ENCODE measurements around the gene IPP. TPM values are rescaled to one million over a fixed set of nuclear protein-coding genes. Genes with fewer than 3 reads are reported as not detected.

Gene IPP
- total RNA-seq, result 13.8 and 15.3 TPM in 2 replicates

DNA sequence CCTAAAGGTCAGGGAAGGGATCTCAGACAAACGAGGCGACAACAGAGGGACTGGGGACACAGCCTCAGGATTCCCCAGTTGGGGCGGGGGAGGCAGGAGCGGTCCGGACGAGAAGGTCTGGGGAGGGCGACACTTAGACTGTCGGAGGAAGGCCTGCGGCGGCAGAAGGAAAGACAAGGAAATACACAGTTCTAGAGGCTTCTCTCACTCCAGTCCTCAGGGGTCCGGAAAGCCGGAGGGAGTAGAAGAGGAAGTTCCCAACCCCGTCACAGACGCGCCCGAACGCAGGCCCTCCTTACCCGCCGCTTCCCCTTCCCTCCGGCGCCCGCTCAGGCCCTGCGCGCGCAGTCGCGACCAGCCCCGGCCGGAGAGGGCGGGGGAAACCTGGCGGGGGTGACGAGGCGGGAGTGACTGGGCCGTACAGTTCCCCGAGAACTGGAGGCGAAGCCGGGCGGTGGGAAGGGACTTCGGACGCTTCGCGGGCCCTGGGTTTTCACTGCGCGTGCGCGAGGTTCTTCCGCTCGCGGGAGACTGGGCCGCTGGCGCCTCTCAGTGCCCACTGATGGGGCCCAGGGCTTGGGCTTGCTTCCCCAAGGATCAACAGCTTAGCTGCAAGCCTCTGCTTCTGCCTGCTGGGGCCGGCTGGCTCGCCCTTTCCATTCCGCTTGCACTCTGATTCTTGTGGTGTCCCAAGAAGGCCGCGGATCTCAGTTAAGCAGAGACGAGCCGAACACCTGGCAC lies at the start of gene IPP:
TSS of gene IPP (minus strand) at position 356 of the 741 bp plus-strand sequence. CDS start 4,242 bp downstream, outside the sequence.
- H3K27ac Mint-ChIP-seq, result peak within 1 kb of the TSS; percentile 97
- peak within 1 kb of the TSS; percentile 100 for H3K4me3 Mint-ChIP-seq

GRCh38 chr1:45796946-45797345 lies 46.5 kb upstream of the IPP start:
- Mint-ChIP-seq H3K27ac (no peak overlapping the region), H3K27me3 (peaks cover 20% of the 10 kb centered on the region), H3K9me3 (no peaks in the 10 kb centered on the region), H3K4me1 (peaks cover under 1% of the 10 kb centered on the region), H3K4me3 (no peak overlapping the region), H3K36me3 (ENCODE audit: low read depth) (no peaks in the 10 kb centered on the region)
- DNase-seq, result no peak
- intact Hi-C loops (cut with micrococcal nuclease), result no loop called here

More for the DNA sequence above, at the start of gene IPP:
- Mint-ChIP-seq H3K27me3 (no peaks in the 10 kb centered on the region), H3K9me3 (peaks cover 14% of the 10 kb centered on the region), H3K4me1 (peaks cover 14% of the 10 kb centered on the region), H3K36me3 (ENCODE audit: low read depth) (peaks cover 10% of the 10 kb centered on the region)
- DNase-seq, result peak; percentile 99
- intact Hi-C loops (cut with micrococcal nuclease), result loop anchor here (1.0 to 5.0 kb wide), 5 partner anchors 52 to 447 kb away; partner anchors contain the start of genes MAST2, NASP and POMGNT1

GRCh38 chr1:45796381-45796780 lies 45.9 kb upstream of the IPP start:
- no peaks in the 10 kb centered on the region for H3K36me3 Mint-ChIP-seq (ENCODE audit: low read depth)
- H3K27me3 Mint-ChIP-seq, result peaks cover 23% of the 10 kb centered on the region
- intact Hi-C loops (cut with micrococcal nuclease), result no loop called here
- no peak overlapping the region for H3K4me3 Mint-ChIP-seq
- H3K9me3 Mint-ChIP-seq, result no peaks in the 10 kb centered on the region
- no peak for DNase-seq
- no peak overlapping the region for H3K27ac Mint-ChIP-seq
- no peaks in the 10 kb centered on the region for H3K4me1 Mint-ChIP-seq

DNA sequence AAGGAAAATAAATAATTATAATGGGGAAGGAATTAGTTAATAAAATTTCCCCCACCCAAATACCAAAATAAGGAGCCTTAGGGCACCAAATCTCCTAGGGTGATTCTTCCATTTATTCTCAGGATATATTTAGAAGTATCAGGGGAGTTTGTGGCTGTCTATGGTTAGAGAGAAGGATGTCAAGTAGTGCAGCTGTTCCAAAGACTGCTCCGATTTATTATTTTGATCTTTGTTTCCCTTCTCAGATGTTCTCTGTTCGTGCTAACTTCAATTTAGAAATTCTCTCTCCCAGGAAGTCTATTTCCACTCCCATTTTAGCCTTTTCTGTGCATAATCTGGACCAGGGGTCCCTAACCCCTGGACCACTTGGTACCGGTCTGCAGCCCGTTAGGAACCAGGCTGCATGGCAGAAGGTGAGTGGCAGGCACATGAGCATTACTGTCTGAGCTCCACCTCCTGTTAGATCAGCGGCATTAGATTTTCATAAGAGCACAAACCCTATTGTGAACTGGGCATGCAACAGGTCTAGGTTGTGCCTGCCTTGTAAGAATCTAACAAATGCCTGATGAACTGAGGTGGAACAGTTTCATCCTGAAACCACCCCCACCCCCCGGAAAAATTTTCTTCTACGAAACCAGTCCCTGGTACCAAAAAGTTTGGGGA lies 43.6 kb upstream of the IPP start:
- DNase-seq, result no peak
- Mint-ChIP-seq H3K4me1 (no peaks in the 10 kb centered on the region), H3K27ac (no peak overlapping the region), H3K36me3 (ENCODE audit: low read depth) (no peaks in the 10 kb centered on the region), H3K4me3 (no peak overlapping the region), H3K9me3 (no peaks in the 10 kb centered on the region), H3K27me3 (peaks cover 27% of the 10 kb centered on the region)
- intact Hi-C loops (cut with micrococcal nuclease), result no loop called here

DNA sequence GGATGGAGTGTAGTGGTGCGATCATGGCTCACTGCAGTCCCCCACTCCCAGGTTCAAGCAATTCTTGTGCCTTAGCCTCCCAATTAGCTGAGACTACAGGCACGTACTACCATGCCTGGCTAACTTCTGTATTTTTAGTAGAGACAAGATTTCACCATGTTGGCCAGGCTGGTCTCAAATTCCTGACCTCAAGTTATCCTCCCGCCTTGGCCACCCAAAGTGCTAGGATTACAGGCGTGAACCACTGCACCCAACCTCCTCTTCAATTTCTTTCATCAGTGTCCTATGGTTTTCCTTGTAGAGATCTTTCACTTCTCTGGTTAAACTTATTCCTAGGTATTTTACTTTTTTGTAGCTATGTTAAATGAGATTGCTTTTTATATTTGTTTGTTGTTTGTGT lies 42.3 kb upstream of the IPP start:
- Mint-ChIP-seq H3K9me3 (no peaks in the 10 kb centered on the region), H3K4me1 (no peaks in the 10 kb centered on the region), H3K36me3 (ENCODE audit: low read depth) (no peaks in the 10 kb centered on the region), H3K4me3 (no peak overlapping the region), H3K27ac (no peak overlapping the region), H3K27me3 (peaks cover 30% of the 10 kb centered on the region)
- DNase-seq, result no peak
- intact Hi-C loops (cut with micrococcal nuclease), result no loop called here

GRCh38 chr1:45789601-45790000 lies 39.1 kb upstream of the IPP start:
- Mint-ChIP-seq H3K4me1 (peaks cover 11% of the 10 kb centered on the region), H3K36me3 (ENCODE audit: low read depth) (no peaks in the 10 kb centered on the region), H3K27me3 (peaks cover 31% of the 10 kb centered on the region), H3K27ac (no peak overlapping the region), H3K4me3 (no peak overlapping the region), H3K9me3 (no peaks in the 10 kb centered on the region)
- DNase-seq, result no peak
- intact Hi-C loops (cut with micrococcal nuclease), result no loop called here

GRCh38 chr1:45787905-45788304 lies 37.5 kb upstream of the IPP start:
- Mint-ChIP-seq H3K4me3 (no peak overlapping the region), H3K4me1 (peaks cover 11% of the 10 kb centered on the region), H3K9me3 (no peaks in the 10 kb centered on the region), H3K27me3 (peaks cover 28% of the 10 kb centered on the region), H3K27ac (no peak overlapping the region), H3K36me3 (ENCODE audit: low read depth) (no peaks in the 10 kb centered on the region)
- no peak for DNase-seq
- intact Hi-C loops (cut with micrococcal nuclease), result no loop called here

GRCh38 chr1:45785583-45785982 lies 35.1 kb upstream of the IPP start:
- H3K4me3 Mint-ChIP-seq, result peak overlapping the region; percentile 62
- H3K27me3 Mint-ChIP-seq, result peaks cover 26% of the 10 kb centered on the region
- intact Hi-C loops (cut with micrococcal nuclease), result no loop called here
- no peak overlapping the region for H3K27ac Mint-ChIP-seq
- H3K4me1 Mint-ChIP-seq, result peaks cover 11% of the 10 kb centered on the region
- peak; percentile 83 for DNase-seq
- no peaks in the 10 kb centered on the region for H3K36me3 Mint-ChIP-seq (ENCODE audit: low read depth)
- H3K9me3 Mint-ChIP-seq, result no peaks in the 10 kb centered on the region

DNA sequence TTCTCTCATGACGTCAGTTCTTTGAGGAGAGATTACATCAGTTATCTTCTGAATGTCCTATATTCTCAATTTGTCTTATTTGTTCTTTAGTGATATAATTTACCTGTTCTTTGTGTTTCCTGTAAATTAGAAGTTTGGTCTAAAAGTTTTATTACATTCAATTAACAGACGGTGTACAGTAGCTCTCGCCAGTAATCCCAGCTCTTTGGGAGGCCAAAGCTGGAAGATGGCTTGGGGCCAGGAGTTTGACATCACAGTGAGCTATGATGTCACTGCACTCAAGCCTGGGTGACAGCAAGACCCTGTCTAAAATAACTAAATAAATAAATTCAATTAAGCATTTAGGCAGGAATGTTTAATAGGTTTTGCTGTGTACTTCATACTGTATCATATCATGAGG lies 25.3 kb upstream of the IPP start:
- H3K4me3 Mint-ChIP-seq, result no peak overlapping the region
- no peak overlapping the region for H3K27ac Mint-ChIP-seq
- peaks cover 5% of the 10 kb centered on the region for H3K4me1 Mint-ChIP-seq
- intact Hi-C loops (cut with micrococcal nuclease), result no loop called here
- H3K27me3 Mint-ChIP-seq, result peaks cover 6% of the 10 kb centered on the region
- H3K9me3 Mint-ChIP-seq, result no peaks in the 10 kb centered on the region
- no peak for DNase-seq
- H3K36me3 Mint-ChIP-seq (ENCODE audit: low read depth), result no peaks in the 10 kb centered on the region

GRCh38 chr1:45772971-45773370 lies 22.5 kb upstream of the IPP start:
- Mint-ChIP-seq H3K4me1 (peaks cover 5% of the 10 kb centered on the region), H3K9me3 (no peaks in the 10 kb centered on the region), H3K27me3 (peaks cover 2% of the 10 kb centered on the region), H3K27ac (no peak overlapping the region), H3K4me3 (no peak overlapping the region), H3K36me3 (ENCODE audit: low read depth) (no peaks in the 10 kb centered on the region)
- no peak for DNase-seq
- intact Hi-C loops (cut with micrococcal nuclease), result no loop called here

DNA sequence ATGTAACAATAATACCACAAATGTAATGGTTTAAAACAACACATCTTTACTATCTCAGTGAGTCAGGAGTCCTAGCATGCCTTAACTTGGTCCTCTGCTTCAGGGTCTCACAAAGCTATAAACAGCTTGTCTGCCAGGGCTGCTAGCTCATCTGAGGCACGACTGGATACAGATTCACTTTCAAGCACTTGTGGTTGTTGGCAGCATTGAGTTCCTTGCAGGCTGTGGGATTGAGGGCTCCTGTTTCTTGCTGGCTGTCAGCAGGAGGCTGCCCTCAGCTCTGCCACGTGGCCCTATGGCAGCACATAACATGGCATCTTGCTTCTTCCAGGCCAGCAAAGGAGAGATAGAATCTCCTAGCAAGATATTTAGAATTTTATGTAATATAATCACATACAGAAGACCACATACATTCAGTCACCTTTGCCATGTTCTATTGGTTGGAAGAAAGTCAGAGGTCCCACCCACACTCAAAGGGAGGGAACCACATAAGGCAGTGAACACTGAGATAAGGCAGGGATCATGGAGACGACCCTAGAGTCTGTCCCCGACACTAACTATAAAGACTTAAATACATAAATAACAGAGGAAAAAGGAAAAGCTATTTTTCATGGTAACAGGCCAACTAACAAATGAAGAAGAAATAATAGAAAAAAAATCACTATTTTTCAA lies 18.9 kb upstream of the IPP start:
- Mint-ChIP-seq H3K27ac (no peak overlapping the region), H3K27me3 (peaks cover 3% of the 10 kb centered on the region), H3K4me3 (no peak overlapping the region), H3K4me1 (peaks cover 5% of the 10 kb centered on the region), H3K36me3 (ENCODE audit: low read depth) (no peaks in the 10 kb centered on the region), H3K9me3 (no peaks in the 10 kb centered on the region)
- intact Hi-C loops (cut with micrococcal nuclease), result no loop called here
- DNase-seq, result no peak

DNA sequence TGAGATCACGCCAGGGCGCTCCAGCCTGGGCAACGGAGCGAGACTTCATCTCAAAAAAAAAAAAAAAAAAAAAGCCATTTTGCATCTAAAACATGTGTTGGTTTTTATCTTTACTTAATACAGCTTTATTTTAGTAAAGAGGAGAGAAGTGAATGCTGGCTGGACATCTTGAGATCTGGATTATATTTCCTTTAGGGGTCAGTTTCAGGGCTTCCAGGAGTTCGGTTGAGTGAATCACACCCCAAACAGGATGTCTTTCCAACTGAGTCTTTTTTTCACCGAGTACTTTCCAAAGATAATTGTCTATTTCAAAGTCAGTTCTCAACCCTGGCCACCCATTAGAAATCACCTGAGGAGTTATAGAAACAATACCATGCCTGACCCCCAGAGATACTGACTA lies 16.6 kb upstream of the IPP start:
- Mint-ChIP-seq H3K9me3 (no peaks in the 10 kb centered on the region), H3K36me3 (ENCODE audit: low read depth) (no peaks in the 10 kb centered on the region), H3K4me3 (no peak overlapping the region), H3K4me1 (no peaks in the 10 kb centered on the region), H3K27ac (no peak overlapping the region), H3K27me3 (peaks cover 9% of the 10 kb centered on the region)
- intact Hi-C loops (cut with micrococcal nuclease), result no loop called here
- no peak for DNase-seq

GRCh38 chr1:45765999-45766792 lies 15.7 kb upstream of the IPP start:
- no peaks in the 10 kb centered on the region for H3K36me3 Mint-ChIP-seq (ENCODE audit: low read depth)
- peaks cover 12% of the 10 kb centered on the region for H3K27me3 Mint-ChIP-seq
- no peaks in the 10 kb centered on the region for H3K9me3 Mint-ChIP-seq
- H3K27ac Mint-ChIP-seq, result no peak overlapping the region
- intact Hi-C loops (cut with micrococcal nuclease), result no loop called here
- no peak for DNase-seq
- no peak overlapping the region for H3K4me3 Mint-ChIP-seq
- no peaks in the 10 kb centered on the region for H3K4me1 Mint-ChIP-seq

All from activated CD4-positive, alpha-beta T cell treated with anti-CD3 and anti-CD28 coated beads, Interleukin-2, amount 10 ng/mL, durations not matched to agents 24 days and 14 days (primary cell).